Measurements from ENCODE around the gene CA10.

Gene CA10
- 0 reads per million in 3 experiments for total RNA-seq

- no peak for DNase-seq
These were observed at the start of gene CA10 for GRCh38 chr17:52158450-52159042. TSS of gene CA10 (minus strand) at chr17:52158714.

GRCh38 chr17:52207796-52208195 lies 49.3 kb upstream of the CA10 start:
- no peak for DNase-seq

- no peak for DNase-seq
These were observed 44.1 kb upstream of the CA10 start for GRCh38 chr17:52202520-52203080.

GRCh38 chr17:52201767-52202519 lies 43.4 kb upstream of the CA10 start:
- no peak for DNase-seq

GRCh38 chr17:52191491-52191890 lies 33.0 kb upstream of the CA10 start:
- DNase-seq, result no peak

GRCh38 chr17:52181782-52182181 lies 23.3 kb upstream of the CA10 start:
- DNase-seq, result no peak

- no peak for DNase-seq
These were observed 19.5 kb upstream of the CA10 start for GRCh38 chr17:52178012-52178411.

- DNase-seq, result no peak
These were observed 12.6 kb upstream of the CA10 start for GRCh38 chr17:52170963-52171572.

- no peak for DNase-seq
These were observed 1.6 kb upstream of the CA10 start for GRCh38 chr17:52160136-52160567.

GRCh38 chr17:52159246-52160135 lies 977 bp upstream of the CA10 start:
- DNase-seq, result no peak

GRCh38 chr17:52157603-52158449 lies 688 bp downstream of the CA10 start:
- DNase-seq, result no peak

- no peak for DNase-seq
These were observed 1.6 kb downstream of the CA10 start for GRCh38 chr17:52156576-52157570.

- no peak for DNase-seq
These were observed 3.2 kb downstream of the CA10 start for GRCh38 chr17:52155301-52155700.

GRCh38 chr17:52154466-52154865 lies 4.0 kb downstream of the CA10 start:
- DNase-seq, result no peak

GRCh38 chr17:52150935-52151334 lies 7.6 kb downstream of the CA10 start:
- DNase-seq, result no peak

GRCh38 chr17:52149626-52150025 lies 8.9 kb downstream of the CA10 start:
- DNase-seq, result no peak

GRCh38 chr17:52148969-52149351 lies 9.6 kb downstream of the CA10 start:
- DNase-seq, result no peak

- no peak for DNase-seq
These were observed 10.1 kb downstream of the CA10 start for GRCh38 chr17:52148288-52148968.

GRCh38 chr17:52147872-52148271 lies 10.6 kb downstream of the CA10 start:
- no peak for DNase-seq

- no peak for DNase-seq
These were observed 11.1 kb downstream of the CA10 start for GRCh38 chr17:52147431-52147830.
